ENCODE measurements around the gene WDR37. TPM values are rescaled to one million over a fixed set of nuclear protein-coding genes. Genes with fewer than 3 reads are reported as not detected.

Gene WDR37
- total RNA-seq, 1 experiment from 2014 or later: 4.5 TPM

DNA sequence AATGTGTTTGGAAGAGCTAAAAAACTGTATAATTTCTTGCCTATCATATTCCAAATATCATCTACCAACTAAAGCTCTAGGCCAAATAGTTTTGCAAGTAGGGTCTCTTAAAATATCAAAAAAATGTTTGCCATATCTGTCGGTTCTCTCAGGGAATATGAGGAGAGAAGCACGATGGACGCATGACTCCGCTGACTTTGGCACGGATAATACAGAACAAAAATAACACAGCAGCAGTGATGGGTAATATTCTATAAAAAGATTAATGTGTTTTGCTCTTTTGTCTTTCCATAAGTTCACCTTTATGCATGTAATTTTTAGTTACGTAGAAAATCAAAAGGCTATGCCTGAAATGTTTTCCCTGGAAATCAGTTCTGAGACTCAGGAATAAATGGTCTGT is 29.6 kb upstream of the WDR37 start:
- DNase-seq (no peak), ATAC-seq (no peak)
- Histone ChIP-seq H3K9me3 (ENCODE audit: low read length) (no peaks in the 10 kb centered on the region), H3K27ac (ENCODE audit: low read length) (no peak overlapping the region), H3K4me1 (ENCODE audit: insufficient read depth, low read length) (no peaks in the 10 kb centered on the region), H3K36me3 (ENCODE audit: low read depth, low read length) (no peaks in the 10 kb centered on the region), H3K27me3 (ENCODE audit: low read length) (no peaks in the 10 kb centered on the region), H3K9ac (ENCODE audit: low read length) (no peak overlapping the region), H3F3A (ENCODE audit: low read length, unreplicated experiment) (no peaks in the 10 kb centered on the region), H2AFZ (ENCODE audit: low read length) (no peak overlapping the region), H3K4me2 (ENCODE audit: low read length) (no peak overlapping the region), H4K20me1 (ENCODE audit: low read length) (no peaks in the 10 kb centered on the region), H3K79me2 (ENCODE audit: low read length) (no peaks in the 10 kb centered on the region), H3K9me2 (replicated peaks; ENCODE audit: low read length) (no peaks in the 10 kb centered on the region), H3K4me3 (ENCODE audit: low read length) (no peak overlapping the region)
- no TSS peak for BruUV-seq (replicated peaks)
- intact Hi-C loops (cut with micrococcal nuclease): no loop called here
- CTCF ChIA-PET: no interaction called here
- TF ChIP-seq EZH2 (IDR thresholded peaks at IDR 0.05; ENCODE audit: low read length, unreplicated experiment) (no peak), EZH2phosphoT487 (IDR thresholded peaks at IDR 0.05; ENCODE audit: borderline replicate concordance, low read length) (no peak)
- TF ChIP-seq, protein P1, sequence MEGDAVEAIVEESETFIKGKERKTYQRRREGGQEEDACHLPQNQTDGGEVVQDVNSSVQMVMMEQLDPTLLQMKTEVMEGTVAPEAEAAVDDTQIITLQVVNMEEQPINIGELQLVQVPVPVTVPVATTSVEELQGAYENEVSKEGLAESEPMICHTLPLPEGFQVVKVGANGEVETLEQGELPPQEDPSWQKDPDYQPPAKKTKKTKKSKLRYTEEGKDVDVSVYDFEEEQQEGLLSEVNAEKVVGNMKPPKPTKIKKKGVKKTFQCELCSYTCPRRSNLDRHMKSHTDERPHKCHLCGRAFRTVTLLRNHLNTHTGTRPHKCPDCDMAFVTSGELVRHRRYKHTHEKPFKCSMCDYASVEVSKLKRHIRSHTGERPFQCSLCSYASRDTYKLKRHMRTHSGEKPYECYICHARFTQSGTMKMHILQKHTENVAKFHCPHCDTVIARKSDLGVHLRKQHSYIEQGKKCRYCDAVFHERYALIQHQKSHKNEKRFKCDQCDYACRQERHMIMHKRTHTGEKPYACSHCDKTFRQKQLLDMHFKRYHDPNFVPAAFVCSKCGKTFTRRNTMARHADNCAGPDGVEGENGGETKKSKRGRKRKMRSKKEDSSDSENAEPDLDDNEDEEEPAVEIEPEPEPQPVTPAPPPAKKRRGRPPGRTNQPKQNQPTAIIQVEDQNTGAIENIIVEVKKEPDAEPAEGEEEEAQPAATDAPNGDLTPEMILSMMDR (conservative IDR thresholded peaks at IDR 0.05; ENCODE audit: low read depth, low read length): no peak
- POLR2A ChIA-PET (ENCODE audit: unreplicated experiment): no interaction called here

DNA sequence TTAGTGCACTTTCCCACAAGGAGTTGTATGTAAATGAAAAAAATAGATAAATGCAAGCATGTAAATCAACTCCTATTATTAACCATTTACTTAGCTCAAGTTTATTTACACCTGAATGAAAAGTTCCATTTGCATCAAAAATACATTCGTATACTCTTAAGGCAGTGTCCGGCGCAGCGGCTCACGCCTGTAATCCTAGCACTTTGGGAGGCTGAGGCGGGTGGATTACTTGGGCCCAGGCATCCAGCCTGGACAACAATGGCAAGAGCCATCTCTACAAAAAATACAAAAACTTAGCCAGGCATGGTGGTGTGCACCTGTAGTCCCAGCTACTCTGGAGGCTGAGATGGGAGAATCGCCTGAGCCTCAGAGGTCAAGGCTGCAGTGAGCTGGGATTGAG is 26.3 kb upstream of the WDR37 start:
- ATAC-seq: no peak
- H3K9me3 ChIP-seq (ENCODE audit: low read length): no peaks in the 10 kb centered on the region
- CTCF ChIA-PET: no interaction called here

DNA sequence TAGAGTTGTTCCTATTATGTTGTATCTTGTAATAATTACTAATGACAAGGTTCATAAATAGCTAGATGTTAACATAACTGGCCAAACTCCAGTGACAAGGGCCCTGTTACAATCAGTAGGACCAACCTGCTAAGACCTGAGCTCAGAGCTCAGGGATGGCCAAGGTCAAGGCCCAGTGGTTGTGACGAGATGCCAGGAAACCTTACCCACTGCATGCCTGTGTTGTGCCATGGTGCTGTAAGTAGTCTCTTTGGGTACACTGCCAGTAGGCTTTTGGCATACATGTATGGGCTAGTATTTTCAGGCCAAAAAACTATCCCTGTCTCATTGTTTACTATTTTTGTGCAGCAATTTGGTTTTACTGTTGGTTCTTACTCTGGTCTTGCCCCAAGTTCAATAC is 22.6 kb upstream of the WDR37 start:
- intact Hi-C loops (cut with micrococcal nuclease): no loop called here
- CTCF ChIA-PET: no interaction called here
- POLR2A ChIA-PET (ENCODE audit: unreplicated experiment): no interaction called here
- no peak for ATAC-seq
- Histone ChIP-seq H3K9me3 (ENCODE audit: low read length) (no peaks in the 10 kb centered on the region), H3K27me3 (ENCODE audit: low read length) (no peaks in the 10 kb centered on the region), H4K20me1 (ENCODE audit: low read length) (no peaks in the 10 kb centered on the region), H3F3A (ENCODE audit: low read length, unreplicated experiment) (no peaks in the 10 kb centered on the region), H3K4me3 (ENCODE audit: low read length) (no peak overlapping the region), H3K9me2 (replicated peaks; ENCODE audit: low read length) (no peaks in the 10 kb centered on the region), H3K9ac (ENCODE audit: low read length) (no peak overlapping the region), H3K36me3 (ENCODE audit: low read depth, low read length) (no peaks in the 10 kb centered on the region), H3K27ac (ENCODE audit: low read length) (no peak overlapping the region), H3K4me2 (ENCODE audit: low read length) (no peak overlapping the region), H3K4me1 (ENCODE audit: insufficient read depth, low read length) (peaks cover 11% of the 10 kb centered on the region; the same call in 1 of the 2 replicates), H2AFZ (ENCODE audit: low read length) (no peak overlapping the region), H3K79me2 (ENCODE audit: low read length) (no peaks in the 10 kb centered on the region)
- TF ChIP-seq EZH2 (IDR thresholded peaks at IDR 0.05; ENCODE audit: low read length, unreplicated experiment) (no peak), EZH2phosphoT487 (IDR thresholded peaks at IDR 0.05; ENCODE audit: borderline replicate concordance, low read length) (no peak)
- TF ChIP-seq, protein P1 (conservative IDR thresholded peaks at IDR 0.05; ENCODE audit: low read depth, low read length): no peak
- no TSS peak for BruUV-seq (replicated peaks)
- no peak for DNase-seq

More for the DNA sequence above, 26.3 kb upstream of the WDR37 start:
- DNase-seq: no peak
- H3F3A ChIP-seq (ENCODE audit: low read length, unreplicated experiment): no peaks in the 10 kb centered on the region
- intact Hi-C loops (cut with micrococcal nuclease): no loop called here
- H3K4me2 ChIP-seq (ENCODE audit: low read length): no peak overlapping the region
- no peak overlapping the region for H3K27ac ChIP-seq (ENCODE audit: low read length)
- no peaks in the 10 kb centered on the region for H3K4me1 ChIP-seq (ENCODE audit: insufficient read depth, low read length)
- no peaks in the 10 kb centered on the region for H4K20me1 ChIP-seq (ENCODE audit: low read length)
- H3K36me3 ChIP-seq (ENCODE audit: low read depth, low read length): no peaks in the 10 kb centered on the region
- POLR2A ChIA-PET (ENCODE audit: unreplicated experiment): no interaction called here
- no peaks in the 10 kb centered on the region for H3K79me2 ChIP-seq (ENCODE audit: low read length)
- H3K9ac ChIP-seq (ENCODE audit: low read length): no peak overlapping the region
- H3K4me3 ChIP-seq (ENCODE audit: low read length): no peak overlapping the region
- BruUV-seq (replicated peaks): no TSS peak
- H3K9me2 ChIP-seq (replicated peaks; ENCODE audit: low read length): no peaks in the 10 kb centered on the region
- no peaks in the 10 kb centered on the region for H3K27me3 ChIP-seq (ENCODE audit: low read length)
- TF ChIP-seq, protein P1 (conservative IDR thresholded peaks at IDR 0.05; ENCODE audit: low read depth, low read length): no peak
- TF ChIP-seq EZH2 (IDR thresholded peaks at IDR 0.05; ENCODE audit: low read length, unreplicated experiment): no peak
- no peak for TF ChIP-seq EZH2phosphoT487 (IDR thresholded peaks at IDR 0.05; ENCODE audit: borderline replicate concordance, low read length)
- no peak overlapping the region for H2AFZ ChIP-seq (ENCODE audit: low read length)
